HEK293T (cell line): ENCODE results near the gene PACC1.

Experiments
- CTCF ChIA-PET: fragments of 350-600 bp; formaldehyde crosslinking; extraction: SDS; loops from one replicate; lab custom pipeline; 2021; ENCODE audit warnings: antibody characterized with exemption, inconsistent platforms; lab: Yijun Ruan, JAX
- POLR2A ChIA-PET: fragments of 350-600 bp; formaldehyde crosslinking; extraction: SDS; loops from one replicate; lab custom pipeline; 2020; ENCODE audit warnings: antibody characterized with exemption, inconsistent platforms; lab: Yijun Ruan, JAX
- DNase-seq: peaks from one replicate; pipeline ENCODE4 v3.0.0; 2012; ENCODE audit warnings: mixed read lengths; ENCODE audit errors: extremely low spot score
- ARNT ChIP-seq: fragments of 450-650 bp; IDR thresholded peaks from 2 replicates; pipeline ENCODE4 v1.6.1; 2017; ENCODE audit warnings: mild to moderate bottlenecking
- BHLHE40 ChIP-seq: fragments of 450-650 bp; IDR thresholded peaks from 2 replicates; pipeline ENCODE4 v1.6.1; 2016; ENCODE audit warnings: mild to moderate bottlenecking, moderate library complexity, borderline replicate concordance
- CTBP1 ChIP-seq: fragments of 450-650 bp; IDR thresholded peaks from 2 replicates; pipeline ENCODE4 v1.6.1; 2016; ENCODE audit warnings: borderline replicate concordance
- ELF4 ChIP-seq: fragments of 450-650 bp; IDR thresholded peaks from 2 replicates; pipeline ENCODE4 v1.6.1; 2017; ENCODE audit warnings: antibody characterized with exemption
- FOXA1 ChIP-seq: fragments of 450-650 bp; IDR thresholded peaks from 2 replicates; pipeline ENCODE4 v1.6.1; 2016; ENCODE audit warnings: mild to moderate bottlenecking
- FOXK2 ChIP-seq: fragments of 450-650 bp; IDR thresholded peaks from 2 replicates; pipeline ENCODE4 v1.6.1; 2016; ENCODE audit warnings: mild to moderate bottlenecking
- FOXM1 ChIP-seq: fragments of 450-650 bp; IDR thresholded peaks from 2 replicates; pipeline ENCODE4 v1.6.1; 2017; ENCODE audit warnings: mild to moderate bottlenecking, borderline replicate concordance
- HDGF ChIP-seq: fragments of 450-650 bp; IDR thresholded peaks from 2 replicates; pipeline ENCODE4 v1.6.1; 2017; ENCODE audit warnings: antibody characterized with exemption, borderline replicate concordance
- L3MBTL2 ChIP-seq: fragments of 450-650 bp; conservative IDR thresholded peaks from 2 replicates; pipeline ENCODE4 v1.6.1; 2016; ENCODE audit warnings: mild to moderate bottlenecking
- LEF1 ChIP-seq: fragments of 450-650 bp; IDR thresholded peaks from 2 replicates; pipeline ENCODE4 v1.6.1; 2017; ENCODE audit warnings: mild to moderate bottlenecking, borderline replicate concordance
- NFRKB ChIP-seq: fragments of 450-650 bp; IDR thresholded peaks from 2 replicates; pipeline ENCODE4 v1.6.1; 2016; ENCODE audit warnings: mild to moderate bottlenecking, moderate library complexity
- PKNOX1 ChIP-seq: fragments of 450-650 bp; IDR thresholded peaks from 2 replicates; pipeline ENCODE4 v1.6.1; 2016
- SP1 ChIP-seq: fragments of 450-650 bp; IDR thresholded peaks from 2 replicates; pipeline ENCODE4 v1.6.1; 2017
- SUZ12 ChIP-seq: fragments of 450-650 bp; IDR thresholded peaks from 2 replicates; pipeline ENCODE4 v1.6.1; 2016; ENCODE audit warnings: mild to moderate bottlenecking
- TARDBP ChIP-seq: fragments of 450-650 bp; IDR thresholded peaks from 2 replicates; pipeline ENCODE4 v1.6.1; 2016
- ZNF384 ChIP-seq: fragments of 450-650 bp; IDR thresholded peaks from 2 replicates; pipeline ENCODE4 v1.6.1; 2016

PACC1 gene

DNA sequence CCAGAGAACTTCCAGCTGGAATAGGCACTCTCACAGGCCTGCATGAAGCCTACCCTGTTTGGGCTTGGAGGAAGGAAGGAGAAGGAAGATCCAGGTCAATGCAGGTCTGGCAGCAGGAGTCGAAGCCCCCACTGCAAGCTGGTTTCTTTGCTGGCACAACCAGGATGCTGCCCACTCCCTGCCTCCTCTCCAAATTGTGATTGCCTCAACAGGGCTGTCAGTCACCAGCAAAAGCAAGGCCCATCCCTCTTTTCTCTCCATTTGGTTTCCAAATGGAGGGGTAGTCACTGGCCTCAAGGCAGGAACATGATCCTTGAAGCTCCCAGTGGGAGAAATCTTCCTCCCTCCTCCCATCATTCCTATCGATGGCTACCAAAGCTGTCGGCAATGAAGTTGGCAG lies 37.0 kb downstream of the PACC1 start:
- CTCF ChIA-PET = interaction anchor here (1.2 kb wide), 2 partner anchors 9 to 343 kb away, joined by 3 to 5 read pairs; partner anchors contain the start of gene INTS7

GRCh38 chr1:212375986-212376385 lies 38.7 kb downstream of the PACC1 start:
- CTCF ChIA-PET = interaction anchor here (2.0 kb wide), 1 partner anchor 80 kb away, joined by 8 read pairs; no protein-coding TSS in a partner anchor
- TF ChIP-seq LEF1 (no peak), ELF4 (no peak), PKNOX1 (no peak), HDGF (no peak), L3MBTL2 (no peak), SUZ12 (no peak), NFRKB (no peak), SP1 (no peak), BHLHE40 (no peak), FOXK2 (no peak), ARNT (no peak), ZNF384 (no peak), TARDBP (no peak), CTBP1 (no peak), FOXA1 (no peak), FOXM1 (no peak)
- POLR2A ChIA-PET = no interaction called here
- DNase-seq = no peak

More for the DNA sequence above, 37.0 kb downstream of the PACC1 start:
- DNase-seq = no peak
- POLR2A ChIA-PET = interaction anchor here (1.4 kb wide), 1 partner anchor 342 kb away, joined by 5 read pairs; the partner anchor contains the start of genes DTL and INTS7
- TF ChIP-seq SP1 (no peak), LEF1 (no peak), ELF4 (no peak), FOXK2 (no peak), ARNT (no peak), CTBP1 (no peak), FOXM1 (no peak), ZNF384 (no peak), TARDBP (no peak), FOXA1 (no peak), PKNOX1 (no peak), HDGF (no peak), L3MBTL2 (no peak), NFRKB (no peak), SUZ12 (no peak), BHLHE40 (no peak)

GRCh38 chr1:212368073-212368484 lies 46.6 kb downstream of the PACC1 start:
- POLR2A ChIA-PET = no interaction called here
- CTCF ChIA-PET = interaction anchor here (0.6 to 3.0 kb wide), 6 partner anchors 9 to 492 kb away, joined by 3 to 10 read pairs (median 4); no protein-coding TSS in a partner anchor
- DNase-seq = peak; percentile 85
- TF ChIP-seq ELF4 = no peak
- TF ChIP-seq PKNOX1 = peak; percentile 3; the same call in 1 of the 2 replicates

- ChIA-PET POLR2A (no interaction called here), CTCF (interaction anchor here (0.6 to 3.0 kb wide), 3 partner anchors 8 to 491 kb away, joined by 3 to 10 read pairs (median 4); no protein-coding TSS in a partner anchor)
- TF ChIP-seq SP1 (no peak), L3MBTL2 (no peak), FOXA1 (no peak), ARNT (no peak), ELF4 (no peak)
- DNase-seq = no peak
Observed at GRCh38 chr1:212367474-212368072, 47.1 kb downstream of the PACC1 start.

- ChIA-PET POLR2A (no interaction called here), CTCF (interaction anchor here (1.2 to 3.0 kb wide), 2 partner anchors 88 to 331 kb away, joined by 3 to 10 read pairs; partner anchors contain the start of genes DTL and INTS7)
- DNase-seq = no peak
- TF ChIP-seq CTBP1 (no peak), FOXK2 (no peak), FOXA1 (no peak), TARDBP (no peak), ELF4 (no peak), BHLHE40 (no peak), L3MBTL2 (no peak), SUZ12 (no peak), ARNT (no peak)
Observed at GRCh38 chr1:212366901-212367300, 47.8 kb downstream of the PACC1 start.

GRCh38 chr1:212364985-212365384 lies 49.7 kb downstream of the PACC1 start:
- no peak for DNase-seq
- POLR2A ChIA-PET = no interaction called here
- no peak for TF ChIP-seq LEF1
- TF ChIP-seq L3MBTL2 = no peak
- TF ChIP-seq BHLHE40 = no peak
- no peak for TF ChIP-seq HDGF
- no peak for TF ChIP-seq ARNT
- no peak for TF ChIP-seq ELF4
- no peak for TF ChIP-seq FOXK2
- TF ChIP-seq TARDBP = no peak
- TF ChIP-seq SP1 = no peak
- no peak for TF ChIP-seq ZNF384
- TF ChIP-seq FOXA1 = no peak
- no peak for TF ChIP-seq SUZ12
- no peak for TF ChIP-seq FOXM1
- TF ChIP-seq CTBP1 = no peak
- TF ChIP-seq PKNOX1 = no peak
- TF ChIP-seq NFRKB = no peak
- CTCF ChIA-PET = interaction anchor here (0.6 to 1.1 kb wide), 2 partner anchors 91 to 293 kb away, joined by 3 to 8 read pairs; no protein-coding TSS in a partner anchor
